ENCODE results near the gene PHLDA2.

- no peak for TF ChIP-seq POLR2AphosphoS5 (IDR thresholded peaks at IDR 0.05; ENCODE audit: low read depth, low read length)
- TF ChIP-seq TAF1 (IDR thresholded peaks at IDR 0.05; ENCODE audit: low read depth, low read length), result no peak
- TF ChIP-seq POLR2A (IDR thresholded peaks at IDR 0.05; ENCODE audit: low read depth, low read length), result no peak
- TF ChIP-seq SPI1 (IDR thresholded peaks at IDR 0.05; ENCODE audit: low read depth, low read length), result no peak
- TF ChIP-seq POU2F2 (IDR thresholded peaks at IDR 0.05; ENCODE audit: low read depth, low read length), result no peak
- no peak for TF ChIP-seq PAX5 (IDR thresholded peaks at IDR 0.05; ENCODE audit: insufficient read depth, low read length, severe bottlenecking)
These were observed 2.0 kb downstream of the PHLDA2 start for GRCh38 chr11:2927121-2927800.

Measured in GM12891 (cell line).